ENCODE results near the gene HCK.

- TF ChIP-seq CTCF (IDR thresholded peaks at IDR 0.05) (no peak), POLR2A (IDR thresholded peaks at IDR 0.05) (no peak)
These were observed 67.7 kb downstream of the HCK start for GRCh38 chr20:32119734-32120133.

Measured in esophagus squamous epithelium (tissue), 4 donors.